ENCODE measurements around the gene RIN3.

GRCh38 chr14:92581206-92581605, 67.6 kb downstream of the RIN3 start:
- TF ChIP-seq CTCF (IDR thresholded peaks at IDR 0.05) = no peak
- TF ChIP-seq POLR2A (IDR thresholded peaks at IDR 0.05) = no peak
